GM18505 (cell line): ENCODE data around the gene SEC61A1.

Source experiments
- ATAC-seq: cut with Tn5 transposase; IDR thresholded peaks from one replicate; pipeline ENCODE4 v1.9.1; 2021; ENCODE audit not compliant: unreplicated experiment
- POLR2A ChIP-seq: IDR thresholded peaks from 4 replicates; pipeline ENCODE4 v1.6.1; 2011; ENCODE audit warnings: borderline replicate concordance; ENCODE audit not compliant: insufficient read depth, insufficient read length; ENCODE audit errors: extremely low read depth

Gene SEC61A1

GRCh38 chr3:128066114-128066513 lies 13.9 kb downstream of the SEC61A1 start:
- no peak for TF ChIP-seq POLR2A
- ATAC-seq = no peak

- no peak for ATAC-seq
These were observed 14.4 kb downstream of the SEC61A1 start for GRCh38 chr3:128066676-128067075.

DNA sequence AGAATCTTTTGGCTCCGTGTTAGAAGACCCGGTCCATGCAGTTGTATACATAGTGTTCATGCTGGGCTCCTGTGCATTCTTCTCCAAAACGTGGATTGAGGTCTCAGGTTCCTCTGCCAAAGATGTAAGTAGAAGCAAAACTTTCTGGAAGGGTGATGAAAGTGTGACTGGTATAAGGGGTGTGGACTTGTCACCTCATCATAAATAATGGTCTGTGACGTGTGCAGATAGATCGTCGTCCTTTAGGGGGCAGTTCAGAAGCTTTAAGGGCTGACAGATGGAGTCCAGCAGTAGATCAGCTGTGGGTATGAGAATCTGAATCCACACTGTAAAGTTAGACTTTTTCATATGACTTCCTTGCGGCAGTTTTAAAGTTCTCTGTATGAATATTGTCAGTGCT lies 15.3 kb downstream of the SEC61A1 start:
- no peak for TF ChIP-seq POLR2A
- ATAC-seq = no peak

More at GRCh38 chr3:128066676-128067075, 14.4 kb downstream of the SEC61A1 start:
- no peak for TF ChIP-seq POLR2A

- ATAC-seq = no peak
- TF ChIP-seq POLR2A = no peak
These were observed 16.0 kb downstream of the SEC61A1 start for GRCh38 chr3:128068156-128068620.

DNA sequence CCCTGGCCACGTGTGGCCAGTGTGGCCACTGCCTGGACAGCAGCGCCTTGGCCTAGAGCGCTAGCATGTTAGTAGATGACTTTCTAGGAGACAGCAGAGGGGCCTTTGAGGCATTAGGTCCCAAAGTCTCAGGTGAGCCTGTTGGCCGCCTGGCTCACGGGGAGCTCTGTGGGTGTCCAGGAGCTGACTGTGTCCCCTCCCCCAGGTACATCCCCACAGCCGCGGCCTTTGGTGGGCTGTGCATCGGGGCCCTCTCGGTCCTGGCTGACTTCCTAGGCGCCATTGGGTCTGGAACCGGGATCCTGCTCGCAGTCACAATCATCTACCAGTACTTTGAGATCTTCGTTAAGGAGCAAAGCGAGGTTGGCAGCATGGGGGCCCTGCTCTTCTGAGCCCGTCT lies 17.0 kb downstream of the SEC61A1 start:
- no peak for ATAC-seq
- TF ChIP-seq POLR2A = no peak

DNA sequence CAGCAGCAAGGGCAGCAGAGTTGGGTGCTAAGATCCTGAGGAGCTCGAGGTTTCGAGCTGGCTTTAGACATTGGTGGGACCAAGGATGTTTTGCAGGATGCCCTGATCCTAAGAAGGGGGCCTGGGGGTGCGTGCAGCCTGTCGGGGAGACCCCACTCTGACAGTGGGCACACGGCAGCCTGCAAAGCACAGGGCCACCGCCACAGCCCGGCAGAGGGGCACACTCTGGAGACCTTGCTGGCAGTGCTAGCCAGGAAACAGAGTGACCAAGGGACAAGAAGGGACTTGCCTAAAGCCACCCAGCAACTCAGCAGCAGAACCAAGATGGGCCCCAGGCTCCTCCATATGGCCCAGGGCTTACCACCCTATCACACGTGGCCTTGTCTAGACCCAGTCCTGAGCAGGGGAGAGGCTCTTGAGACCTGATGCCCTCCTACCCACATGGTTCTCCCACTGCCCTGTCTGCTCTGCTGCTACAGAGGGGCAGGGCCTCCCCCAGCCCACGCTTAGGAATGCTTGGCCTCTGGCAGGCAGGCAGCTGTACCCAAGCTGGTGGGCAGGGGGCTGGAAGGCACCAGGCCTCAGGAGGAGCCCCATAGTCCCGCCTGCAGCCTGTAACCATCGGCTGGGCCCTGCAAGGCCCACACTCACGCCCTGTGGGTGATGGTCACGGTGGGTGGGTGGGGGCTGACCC lies 18.8 kb downstream of the SEC61A1 start:
- TF ChIP-seq POLR2A = peak; percentile 28
- ATAC-seq = no peak

DNA sequence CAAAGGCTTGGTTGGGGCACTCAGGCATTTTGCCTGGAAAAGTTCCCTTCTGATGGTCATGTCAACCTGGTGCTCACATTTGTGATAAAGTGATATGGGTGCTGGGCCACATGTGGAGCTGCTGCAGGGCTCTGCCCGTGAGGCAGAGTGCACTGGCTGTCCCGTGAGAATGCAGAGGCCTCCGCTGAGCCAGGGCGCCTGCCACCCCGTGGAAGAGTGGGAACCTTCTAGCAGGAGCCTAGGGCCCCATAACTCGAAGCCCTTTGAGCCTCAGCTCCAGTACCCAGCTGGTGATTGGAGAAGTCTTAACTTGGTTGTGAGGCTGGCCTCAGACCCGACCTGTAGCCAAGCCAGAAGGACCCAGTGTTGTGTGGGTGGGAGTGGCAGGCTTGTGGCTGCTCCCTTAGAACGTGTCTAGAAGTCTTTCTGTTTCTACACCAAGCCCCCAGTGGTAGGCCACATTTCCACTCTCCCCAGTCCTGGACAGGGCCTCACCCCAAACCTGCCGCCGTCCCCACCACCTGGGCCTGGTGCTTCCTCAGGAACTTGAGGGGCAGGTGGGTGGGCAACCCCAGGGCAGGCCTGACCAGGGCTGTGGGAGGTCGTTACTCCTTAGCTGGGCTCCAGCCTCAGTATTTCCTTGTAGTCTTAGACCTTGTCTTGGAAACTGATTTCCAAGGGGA lies 19.7 kb downstream of the SEC61A1 start:
- ATAC-seq = no peak
- no peak for TF ChIP-seq POLR2A

DNA sequence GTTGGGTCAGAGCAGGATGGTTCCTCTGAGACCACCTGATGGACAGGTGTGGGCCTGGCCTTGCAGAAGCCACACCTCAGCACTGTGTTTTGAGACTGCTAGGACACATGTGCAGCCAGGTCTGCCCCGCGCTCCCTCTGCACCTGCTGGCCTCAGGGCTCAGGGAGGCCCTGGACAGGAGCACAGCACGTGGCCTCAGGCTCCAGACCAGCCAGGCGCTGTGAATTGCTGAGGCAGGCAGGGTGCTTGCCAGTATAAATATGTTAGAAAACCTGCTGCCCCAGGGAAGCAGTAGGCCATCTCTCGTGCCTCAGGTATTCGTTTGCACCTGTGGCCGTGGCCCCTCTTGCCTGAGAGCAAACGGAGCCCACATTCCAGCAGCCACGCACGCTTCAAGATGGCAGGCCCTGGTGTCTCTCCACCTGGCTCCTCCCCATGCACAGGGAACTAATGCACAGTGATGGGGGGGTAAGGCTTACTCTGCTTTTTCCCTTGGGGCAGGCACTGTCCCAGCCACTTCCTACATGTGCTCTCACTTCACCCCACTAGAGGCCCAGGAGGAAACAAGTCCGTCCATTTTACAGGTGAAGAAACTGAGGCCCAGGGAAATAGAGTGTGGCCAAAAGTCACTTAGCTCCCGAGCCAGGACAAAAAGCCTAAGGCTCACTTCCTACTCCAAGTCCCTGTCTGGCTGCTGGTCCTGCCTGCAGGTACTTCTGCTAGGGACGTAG lies 20.4 kb downstream of the SEC61A1 start:
- ATAC-seq = no peak
- no peak for TF ChIP-seq POLR2A

- TF ChIP-seq POLR2A = no peak
- ATAC-seq = no peak
These were observed 21.0 kb downstream of the SEC61A1 start for GRCh38 chr3:128073185-128073725.

- no peak for ATAC-seq
- no peak for TF ChIP-seq POLR2A
These were observed 21.6 kb downstream of the SEC61A1 start for GRCh38 chr3:128073807-128074206.

DNA sequence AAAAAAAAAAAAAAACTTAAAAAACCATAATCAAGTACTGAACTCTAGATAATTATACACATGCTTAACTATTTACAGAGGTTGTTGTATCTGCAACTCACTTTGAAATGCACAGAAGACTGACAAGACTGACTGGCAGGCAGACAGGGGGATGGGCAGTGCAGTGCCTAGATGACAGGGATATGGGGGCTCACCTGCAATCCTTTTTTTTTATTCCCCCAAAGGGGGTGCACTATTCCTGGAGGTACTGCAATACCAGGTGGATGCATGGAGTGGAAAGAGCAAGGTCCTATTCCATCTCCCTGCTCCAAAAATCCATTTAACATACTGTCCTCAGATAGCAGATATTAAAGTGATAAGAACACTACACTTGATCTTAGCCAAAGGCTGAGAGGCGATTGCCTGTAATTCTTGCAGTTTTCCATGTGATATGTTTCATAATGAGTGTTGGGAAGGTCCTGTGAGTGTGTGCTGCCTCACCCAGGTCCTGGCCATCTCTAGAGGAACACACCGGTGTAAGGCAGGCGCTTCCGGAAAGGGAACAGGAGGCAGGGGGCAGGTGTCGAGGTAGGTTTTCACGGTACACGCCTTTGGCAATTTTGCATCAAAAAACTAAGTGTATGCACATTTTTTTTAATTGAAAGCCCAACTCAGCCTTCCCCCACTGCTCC lies 22.7 kb downstream of the SEC61A1 start:
- TF ChIP-seq POLR2A = no peak
- ATAC-seq = no peak

- no peak for TF ChIP-seq POLR2A
- peak; percentile 61 for ATAC-seq
These were observed 23.6 kb downstream of the SEC61A1 start for GRCh38 chr3:128075522-128076482.
